Left lung (tissue), 10 donors: Measurements from ENCODE around the gene PRUNE2. TPM values are rescaled to one million over a fixed set of nuclear protein-coding genes. Genes with fewer than 3 reads are reported as not detected.

Experiments used
- ATAC-seq: fragments of 200-7000 bp; cut with Tn5 transposase; one replicate; pipeline ENCODE4 v1.9.1; 2020; ENCODE audit warnings: moderate library complexity
- DNase-seq, 4 donors: peaks; one replicate each; pipeline ENCODE4 v3.0.0-alpha.2; 2013 to 2020
- H3K27ac ChIP-seq, 2 donors: fragments of 200-600 bp; sonication (generic) in 1 of 2; one replicate each; pipeline versions ENCODE4 v1.5.0 to v1.8.0; 2020 to 2021
- H3K27me3 ChIP-seq, 2 donors: fragments of 200-600 bp; sonication (generic) in 1 of 2; one replicate each; pipeline versions ENCODE4 v1.5.0 to v1.8.0; 2020 to 2021
- H3K36me3 ChIP-seq, 2 donors: fragments of 200-600 bp; sonication (generic) in 1 of 2; one replicate each; pipeline versions ENCODE4 v1.5.0 to v1.8.0; 2020 to 2021
- H3K4me1 ChIP-seq, 2 donors: fragments of 200-600 bp; one replicate each; pipeline ENCODE4 v1.8.0; 2021
- H3K4me3 ChIP-seq, 2 donors: fragments of 200-600 bp; sonication (generic) in 1 of 2; one replicate each; pipeline versions ENCODE4 v1.5.0 to v1.8.0; 2020 to 2021; ENCODE audit warnings: mild to moderate bottlenecking in 1 of 2
- H3K9me3 ChIP-seq, 2 donors: fragments of 200-600 bp; sonication (generic) in 1 of 2; one replicate each; pipeline versions ENCODE4 v1.5.0 to v1.8.0; 2020 to 2021
- CTCF ChIP-seq, 2 donors: fragments of 200-600 bp; sonication (generic) in 1 of 2; IDR thresholded peaks; one replicate each; pipeline versions ENCODE4 v1.5.0 to v1.8.0; 2021; ENCODE audit warnings: antibody characterized with exemption in 2 of 2
- intact Hi-C, 2 donors: fragments of 100-400 bp; cut with DNase I; formaldehyde crosslinking; loops; one replicate each; pipeline versions ENCODE4 v1.11.2 to v1.14.2; 2022
- polyA plus RNA-seq, 6 donors: library from polyadenylated mRNA; unstranded; fragments of 120-200 nt; gene quantifications; one replicate each; pipeline ENCODE4 v1.2.1, GENCODE V29; 2013; ENCODE audit not compliant: insufficient read length in 6 of 6
- total RNA-seq, 2 donors: library from RNA; stranded (reverse); fragmentation: NEBNext Ultra II Directional; extraction: Animal tissue kit (Norgen Biotek cat#: 25700); gene quantifications; one replicate each; pipeline ENCODE4 v1.2.1, GENCODE V29; 2021
- donor health status: DM: no; HTN: yes; CAD: no.
- donor health status: DM: no; HTN: no; CAD: no.

The PRUNE2 gene
- total and polyA plus RNA-seq, 8 donors: 2.0 to 17.7 (median 4.1) TPM

GRCh38 chr9:76713381-76713780 is 192.5 kb downstream of the PRUNE2 start:
- DNase-seq: no peak
- Histone ChIP-seq H3K4me3 (no peak overlapping the region), H3K27me3 (no peaks in the 10 kb centered on the region), H3K9me3 (no peaks in the 10 kb centered on the region), H3K4me1 (no peaks in the 10 kb centered on the region), H3K36me3 (no peaks in the 10 kb centered on the region), H3K27ac (no peak overlapping the region)
- TF ChIP-seq CTCF (IDR thresholded peaks at IDR 0.05): no peak
- ATAC-seq: no peak
- intact Hi-C loops: no loop called here

DNA sequence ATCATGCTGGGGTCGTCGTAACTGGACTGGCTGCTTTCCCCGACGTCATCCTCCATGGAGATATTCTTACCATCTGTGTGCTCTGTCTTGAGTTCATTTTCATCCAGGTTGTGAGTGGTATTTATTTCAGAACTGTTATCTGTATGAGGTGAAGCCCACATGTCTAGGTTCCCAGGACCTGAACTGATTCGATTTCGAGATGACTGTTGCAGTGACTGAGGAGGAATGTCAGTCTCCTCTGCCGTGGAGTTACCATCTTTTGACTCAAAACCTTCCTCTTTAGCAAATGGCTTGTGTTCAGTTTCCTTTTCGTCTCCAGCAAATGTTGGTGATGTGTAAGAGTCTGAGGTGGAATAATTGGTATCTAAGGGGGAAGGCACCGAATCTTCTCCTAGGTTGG is 196.9 kb downstream of the PRUNE2 start:
- Histone ChIP-seq H3K27me3 (peaks cover 0 to 9% of the 10 kb centered on the region in 2 donors), H3K27ac (no peak overlapping the region), H3K36me3 (no peaks in the 10 kb centered on the region), H3K4me3 (no peak overlapping the region), H3K9me3 (no peaks in the 10 kb centered on the region), H3K4me1 (peaks cover 0 to 8% of the 10 kb centered on the region in 2 donors)
- intact Hi-C loops: loop anchor here in 1 of 2 donors (10.0 kb wide), 1 partner anchor 274 kb away; no protein-coding TSS in a partner anchor
- no peak for DNase-seq
- no peak for TF ChIP-seq CTCF (IDR thresholded peaks at IDR 0.05)
- ATAC-seq: no peak

DNA sequence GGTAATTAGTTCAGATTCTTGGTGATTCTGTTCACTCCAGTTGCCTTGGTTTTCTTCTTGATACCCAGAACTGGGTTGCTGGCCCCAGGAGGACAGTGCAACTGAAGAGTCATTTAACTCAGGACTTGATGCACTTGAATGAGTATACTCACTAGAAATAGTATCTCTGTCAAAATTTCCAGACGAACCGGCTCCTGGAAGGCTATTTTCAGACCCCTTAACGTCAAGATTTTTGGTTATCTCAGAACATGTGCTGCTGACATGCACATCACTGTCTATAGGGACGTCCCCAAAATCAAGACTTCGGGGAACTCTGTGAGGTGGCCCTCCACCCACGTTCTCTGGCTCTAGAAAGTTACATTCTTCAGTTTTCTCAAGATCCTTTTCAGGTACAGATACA is 198.4 kb downstream of the PRUNE2 start:
- TF ChIP-seq CTCF (IDR thresholded peaks at IDR 0.05): no peak
- DNase-seq: no peak
- ATAC-seq: no peak
- Histone ChIP-seq H3K27me3 (peaks cover 0 to 9% of the 10 kb centered on the region in 2 donors), H3K36me3 (no peaks in the 10 kb centered on the region), H3K27ac (no peak overlapping the region), H3K9me3 (no peaks in the 10 kb centered on the region), H3K4me1 (peaks cover 0 to 11% of the 10 kb centered on the region in 2 donors), H3K4me3 (no peak overlapping the region)
- intact Hi-C loops: loop anchor here in 1 of 2 donors (10.0 kb wide), 1 partner anchor 273 kb away; no protein-coding TSS in a partner anchor

- Histone ChIP-seq H3K36me3 (no peaks in the 10 kb centered on the region), H3K4me1 (peaks cover 0 to 17% of the 10 kb centered on the region in 2 donors), H3K27me3 (peaks cover 0 to 9% of the 10 kb centered on the region in 2 donors), H3K4me3 (no peak overlapping the region), H3K9me3 (no peaks in the 10 kb centered on the region), H3K27ac (no peak overlapping the region)
- intact Hi-C loops: loop anchor here in 1 of 2 donors (5.0 to 10.0 kb wide), 2 partner anchors 37 to 270 kb away; no protein-coding TSS in a partner anchor
- TF ChIP-seq CTCF (IDR thresholded peaks at IDR 0.05): peak; percentile 57 to 76
- DNase-seq (peak in 2 of 4 donors; percentile 69 to 87), ATAC-seq (peak; percentile 86)
Measured at GRCh38 chr9:76704593-76705204, 201.2 kb downstream of the PRUNE2 start.

DNA sequence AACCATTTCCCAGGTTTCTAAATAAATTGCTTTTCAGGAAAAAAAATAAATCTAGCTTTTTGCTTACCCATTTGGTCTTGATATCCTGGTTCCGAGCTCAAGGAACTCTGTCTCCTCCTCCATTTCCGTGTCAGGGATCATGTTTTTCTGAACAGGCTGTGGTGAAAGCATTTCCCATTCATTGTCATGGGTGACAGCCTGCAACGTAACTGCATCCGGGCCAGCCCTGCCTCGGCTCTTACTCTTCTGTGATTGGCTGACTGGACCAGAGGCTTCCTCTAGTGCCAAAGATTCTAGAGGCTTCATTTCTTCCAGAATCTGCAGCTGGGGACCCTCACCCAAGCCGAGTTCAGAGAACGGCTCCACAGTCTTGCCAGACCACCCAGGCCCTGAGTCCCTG is 202.6 kb downstream of the PRUNE2 start:
- intact Hi-C loops: loop anchor here in 1 of 2 donors (5.0 to 10.0 kb wide), 2 partner anchors 36 to 268 kb away; no protein-coding TSS in a partner anchor

More for the DNA sequence above, 202.6 kb downstream of the PRUNE2 start:
- no peaks in the 10 kb centered on the region for H3K9me3 ChIP-seq
- peak overlapping the region in 1 of 2 donors; percentile 6 for H3K4me3 ChIP-seq
- peak in 1 of 4 donors; percentile 61 for DNase-seq
- peaks cover 0 to 28% of the 10 kb centered on the region in 2 donors for H3K4me1 ChIP-seq
- peaks cover 0 to 9% of the 10 kb centered on the region in 2 donors for H3K27me3 ChIP-seq
- ATAC-seq: peak; percentile 63
- no peak for TF ChIP-seq CTCF (IDR thresholded peaks at IDR 0.05)
- no peaks in the 10 kb centered on the region for H3K36me3 ChIP-seq
- H3K27ac ChIP-seq: peak overlapping the region in 1 of 2 donors; percentile 43
